Astrocyte (in vitro differentiated cells and primary cell): Measurements from ENCODE around the gene PDE3A. TPM values are rescaled to one million over a fixed set of nuclear protein-coding genes. Genes with fewer than 3 reads are reported as not detected.
A peak's percentile ranks its signal among the peaks of the same experiment; 100 is the strongest.
"Not testable (repeated sequence)": the region's sequence is repeated elsewhere in the genome, so short reads cannot be mapped to it uniquely, and the experiment has no call there.

Source experiments
- DNase-seq: peaks from one replicate; pipeline ENCODE4 v3.0.0-alpha.2; 2010; ENCODE audit warnings: low read depth
- FAIRE-seq: peaks from 2 replicates; lab custom pipeline; 2011; peaks lifted over from hg19 to GRCh38; lab: Jason Lieb, UNC
- H2AFZ ChIP-seq: 2 replicates; pipeline ENCODE4 v1.6.0; 2012; ENCODE audit warnings: low read depth, low read length, inconsistent platforms
- H3K27ac ChIP-seq: 2 replicates; pipeline ENCODE4 v1.5.1; 2011; ENCODE audit warnings: low read depth, low read length, inconsistent platforms
- H3K27me3 ChIP-seq: 2 replicates; pipeline ENCODE4 v1.6.0; 2011; ENCODE audit warnings: low read length, inconsistent platforms; ENCODE audit not compliant: insufficient read depth
- H3K36me3 ChIP-seq: 2 replicates; pipeline ENCODE4 v1.5.1; 2011; ENCODE audit warnings: low read length, inconsistent platforms; ENCODE audit not compliant: insufficient read depth
- H3K4me1 ChIP-seq: 2 replicates; pipeline ENCODE4 v1.5.1; 2011; ENCODE audit warnings: low read length, inconsistent platforms; ENCODE audit not compliant: insufficient read depth
- H3K4me2 ChIP-seq: 2 replicates; pipeline ENCODE4 v1.6.0; 2012; ENCODE audit warnings: low read length, inconsistent platforms
- H3K4me3 ChIP-seq: 2 replicates; pipeline ENCODE4 v1.5.1; 2011; ENCODE audit warnings: low read depth, mild to moderate bottlenecking, low read length, inconsistent platforms; ENCODE audit not compliant: insufficient read depth
- H3K79me2 ChIP-seq: 2 replicates; pipeline ENCODE4 v1.6.0; 2012; ENCODE audit warnings: mild to moderate bottlenecking, low read length, inconsistent platforms; ENCODE audit not compliant: insufficient read depth
- H3K9ac ChIP-seq: 2 replicates; pipeline ENCODE4 v1.6.0; 2012; ENCODE audit warnings: mild to moderate bottlenecking, low read length, inconsistent platforms
- H3K9me3 ChIP-seq: 2 replicates; pipeline ENCODE4 v1.5.1; 2012; ENCODE audit warnings: low read depth, mild to moderate bottlenecking, low read length, inconsistent platforms; ENCODE audit not compliant: insufficient read depth
- H4K20me1 ChIP-seq: 2 replicates; pipeline ENCODE4 v1.6.0; 2012; ENCODE audit warnings: low read length, inconsistent platforms; ENCODE audit not compliant: insufficient read depth
- H3K27ac Mint-ChIP-seq: one replicate; pipeline ENCODE4 v1.8.0; 2021; ENCODE audit warnings: mild to moderate bottlenecking, mixed read lengths; ENCODE audit not compliant: unreplicated experiment
- H3K27me3 Mint-ChIP-seq: one replicate; pipeline ENCODE4 v1.8.0; 2021; ENCODE audit warnings: low read depth, mixed read lengths; ENCODE audit not compliant: unreplicated experiment
- H3K36me3 Mint-ChIP-seq: one replicate; pipeline ENCODE4 v1.8.0; 2021; ENCODE audit warnings: low read depth, mixed read lengths; ENCODE audit not compliant: unreplicated experiment
- H3K4me1 Mint-ChIP-seq: one replicate; pipeline ENCODE4 v1.8.0; 2021; ENCODE audit warnings: low read depth, mixed read lengths; ENCODE audit not compliant: unreplicated experiment
- H3K4me3 Mint-ChIP-seq: one replicate; pipeline ENCODE4 v1.8.0; 2021; ENCODE audit warnings: mild to moderate bottlenecking, moderate library complexity, mixed read lengths; ENCODE audit not compliant: unreplicated experiment
- H3K9me3 Mint-ChIP-seq: one replicate; pipeline ENCODE4 v1.8.0; 2021; ENCODE audit warnings: mild to moderate bottlenecking, mixed read lengths; ENCODE audit not compliant: unreplicated experiment
- CTCF ChIP-seq: IDR thresholded peaks from 2 replicates; pipeline ENCODE4 v1.5.1; 2011; ENCODE audit warnings: low read depth, mild to moderate bottlenecking, inconsistent platforms, low read length, moderate library complexity; ENCODE audit not compliant: insufficient read depth
- EZH2 ChIP-seq: IDR thresholded peaks from 2 replicates; pipeline ENCODE4 v1.6.1; 2012; ENCODE audit warnings: mild to moderate bottlenecking, low read length, inconsistent platforms; ENCODE audit not compliant: insufficient read depth
- total RNA-seq: library from RNA; stranded (reverse); gene quantifications from 2 replicates; pipeline ENCODE4 v1.2.1, GENCODE V29; 2021

Gene PDE3A
- total RNA-seq, 1 donor from 2014 or later, result 1.7 TPM

- DNase-seq (peak; percentile 96), FAIRE-seq (no peak)
- peak overlapping the region; percentile 36 for H3K4me2 ChIP-seq
- H3K9ac ChIP-seq, result peak overlapping the region; percentile 47
- no peak overlapping the region for H3K4me3 ChIP-seq
- H3K4me1 ChIP-seq, result no peaks in the 10 kb centered on the region
- H3K27ac ChIP-seq, result peak overlapping the region; percentile 82
- no peaks in the 10 kb centered on the region for H3K27me3 ChIP-seq
- Mint-ChIP-seq H3K27me3 (no peaks in the 10 kb centered on the region), H3K4me3 (no peak overlapping the region), H3K9me3 (no peaks in the 10 kb centered on the region), H3K4me1 (no peaks in the 10 kb centered on the region), H3K36me3 (no peaks in the 10 kb centered on the region), H3K27ac (no peak overlapping the region)
- H3K36me3 ChIP-seq, result no peaks in the 10 kb centered on the region
- H2AFZ ChIP-seq, result no peak overlapping the region
- no peak for TF ChIP-seq EZH2
- H4K20me1 ChIP-seq, result no peaks in the 10 kb centered on the region
- H3K79me2 ChIP-seq, result no peaks in the 10 kb centered on the region
- no peaks in the 10 kb centered on the region for H3K9me3 ChIP-seq
These were observed 234.5 kb downstream of the PDE3A start for GRCh38 chr12:20602641-20603391.

GRCh38 chr12:20604408-20605067 lies 236.2 kb downstream of the PDE3A start:
- no peak overlapping the region for H3K27ac Mint-ChIP-seq
- H3K27me3 ChIP-seq, result no peaks in the 10 kb centered on the region
- no peak overlapping the region for H2AFZ ChIP-seq
- H4K20me1 ChIP-seq, result no peaks in the 10 kb centered on the region
- TF ChIP-seq CTCF, result no peak
- no peak for TF ChIP-seq EZH2
- no peaks in the 10 kb centered on the region for H3K79me2 ChIP-seq
- H3K4me1 Mint-ChIP-seq, result no peaks in the 10 kb centered on the region
- H3K27ac ChIP-seq, result no peak overlapping the region
- no peaks in the 10 kb centered on the region for H3K9me3 Mint-ChIP-seq
- no peak overlapping the region for H3K9ac ChIP-seq
- no peaks in the 10 kb centered on the region for H3K27me3 Mint-ChIP-seq
- H3K4me1 ChIP-seq, result no peaks in the 10 kb centered on the region
- peak; percentile 28 for DNase-seq
- FAIRE-seq, result no peak
- H3K9me3 ChIP-seq, result no peaks in the 10 kb centered on the region
- H3K36me3 Mint-ChIP-seq, result no peaks in the 10 kb centered on the region
- no peaks in the 10 kb centered on the region for H3K36me3 ChIP-seq
- no peak overlapping the region for H3K4me2 ChIP-seq
- no peak overlapping the region for H3K4me3 ChIP-seq
- H3K4me3 Mint-ChIP-seq, result no peak overlapping the region

GRCh38 chr12:20615020-20615419 lies 246.7 kb downstream of the PDE3A start:
- not testable (repeated sequence) for H3K4me3 Mint-ChIP-seq, H2AFZ ChIP-seq, H4K20me1 ChIP-seq, H3K9me3 ChIP-seq, H3K27ac ChIP-seq, H3K27ac Mint-ChIP-seq, H3K27me3 Mint-ChIP-seq, H3K9me3 Mint-ChIP-seq, H3K4me1 Mint-ChIP-seq, DNase-seq, H3K36me3 Mint-ChIP-seq, H3K79me2 ChIP-seq, FAIRE-seq, H3K4me2 ChIP-seq, H3K27me3 ChIP-seq, H3K9ac ChIP-seq, H3K4me3 ChIP-seq, H3K36me3 ChIP-seq, H3K4me1 ChIP-seq
